Measurements from ENCODE around the gene GFPT2.

- TF ChIP-seq POLR2A (IDR thresholded peaks at IDR 0.05), result no peak
- TF ChIP-seq CTCF (IDR thresholded peaks at IDR 0.05), result no peak
These were observed 42.6 kb upstream of the GFPT2 start for GRCh38 chr5:180395540-180396274.
